ENCODE results near the gene DLST. TPM values are rescaled to one million over a fixed set of nuclear protein-coding genes. Genes with fewer than 3 reads are reported as not detected.

Gene DLST
- total RNA-seq, 1 experiment from 2014 or later = 309 TPM

- H3K27me3 ChIP-seq (ENCODE audit: insufficient read depth, low read depth) = no peaks in the 10 kb centered on the region
- no peak overlapping the region for H3K4me3 ChIP-seq
- H3K4me2 ChIP-seq = peak overlapping the region; percentile 34
- no peak overlapping the region for H2AFZ ChIP-seq
- peaks cover 4% of the 10 kb centered on the region; the same call in 1 of the 2 replicates for H3F3A ChIP-seq (ENCODE audit: insufficient read depth, low read depth)
- H3K79me2 ChIP-seq (ENCODE audit: low read depth) = no peaks in the 10 kb centered on the region
- POLR2A ChIA-PET (ENCODE audit: unreplicated experiment) = interaction anchor here (0.6 kb wide), 1 partner anchor 108 kb away, joined by 7 read pairs; no protein-coding TSS in a partner anchor
- no peaks in the 10 kb centered on the region for H3K9me2 ChIP-seq (ENCODE audit: insufficient read depth)
- intact Hi-C loops (cut with micrococcal nuclease; ENCODE audit: unreplicated experiment) = no loop called here
- BruUV-seq (replicated peaks) = no TSS peak
- TF ChIP-seq EZH2 (IDR thresholded peaks at IDR 0.05; ENCODE audit: low read depth) (no peak), CTCF (conservative IDR thresholded peaks at IDR 0.05) (no peak)
- CTCF ChIA-PET = interaction anchor here (0.6 to 1.7 kb wide), 6 partner anchors 14 to 1263 kb away, joined by 3 to 12 read pairs (median 5); no protein-coding TSS in a partner anchor
- DNase-seq = no peak
- H3K36me3 ChIP-seq (ENCODE audit: low read depth) = no peaks in the 10 kb centered on the region
- no peak overlapping the region for H3K27ac ChIP-seq
- peaks cover 8% of the 10 kb centered on the region for H3K4me1 ChIP-seq (replicated peaks; ENCODE audit: insufficient read depth)
- H4K20me1 ChIP-seq (ENCODE audit: insufficient read depth) = no peaks in the 10 kb centered on the region
- H3K9me3 ChIP-seq (ENCODE audit: insufficient read depth, low read depth) = no peaks in the 10 kb centered on the region
Observed at GRCh38 chr14:74911221-74911620, 29.5 kb downstream of the DLST start.

GRCh38 chr14:74911704-74912103 is 30.0 kb downstream of the DLST start:
- no peak overlapping the region for H3K27ac ChIP-seq
- H3K9me2 ChIP-seq (ENCODE audit: insufficient read depth) = no peaks in the 10 kb centered on the region
- ChIA-PET CTCF (interaction anchor here (0.5 to 1.7 kb wide), 7 partner anchors 15 to 1262 kb away, joined by 3 to 12 read pairs (median 6); no protein-coding TSS in a partner anchor), POLR2A (ENCODE audit: unreplicated experiment) (interaction anchor here (0.6 kb wide), 1 partner anchor 107 kb away, joined by 7 read pairs; no protein-coding TSS in a partner anchor)
- H3K4me2 ChIP-seq = peak overlapping the region; percentile 34
- intact Hi-C loops (cut with micrococcal nuclease; ENCODE audit: unreplicated experiment) = no loop called here
- no peaks in the 10 kb centered on the region for H3K36me3 ChIP-seq (ENCODE audit: low read depth)
- peak; percentile 57 to 64 for DNase-seq
- no peaks in the 10 kb centered on the region for H3K27me3 ChIP-seq (ENCODE audit: insufficient read depth, low read depth)
- H3K4me3 ChIP-seq = no peak overlapping the region
- no peaks in the 10 kb centered on the region for H4K20me1 ChIP-seq (ENCODE audit: insufficient read depth)
- peaks cover 8% of the 10 kb centered on the region for H3K4me1 ChIP-seq (replicated peaks; ENCODE audit: insufficient read depth)
- H3F3A ChIP-seq (ENCODE audit: insufficient read depth, low read depth) = peaks cover 4% of the 10 kb centered on the region; the same call in 1 of the 2 replicates
- no peaks in the 10 kb centered on the region for H3K79me2 ChIP-seq (ENCODE audit: low read depth)
- no peak overlapping the region for H2AFZ ChIP-seq
- TF ChIP-seq EZH2 (IDR thresholded peaks at IDR 0.05; ENCODE audit: low read depth) = no peak
- TF ChIP-seq CTCF (conservative IDR thresholded peaks at IDR 0.05) = no peak
- no peaks in the 10 kb centered on the region for H3K9me3 ChIP-seq (ENCODE audit: insufficient read depth, low read depth)
- BruUV-seq (replicated peaks) = no TSS peak

- intact Hi-C loops (cut with micrococcal nuclease; ENCODE audit: unreplicated experiment) = no loop called here
- ChIA-PET POLR2A (ENCODE audit: unreplicated experiment) (no interaction called here), CTCF (interaction anchor here (0.5 to 1.7 kb wide), 4 partner anchors 34 to 176 kb away, joined by 6 to 12 read pairs (median 6); no protein-coding TSS in a partner anchor)
- peaks cover 4% of the 10 kb centered on the region; the same call in 1 of the 2 replicates for H3F3A ChIP-seq (ENCODE audit: insufficient read depth, low read depth)
- H3K79me2 ChIP-seq (ENCODE audit: low read depth) = no peaks in the 10 kb centered on the region
- no TSS peak for BruUV-seq (replicated peaks)
- DNase-seq = no peak
- no peak overlapping the region for H3K4me3 ChIP-seq
- TF ChIP-seq EZH2 (IDR thresholded peaks at IDR 0.05; ENCODE audit: low read depth) = no peak
- TF ChIP-seq CTCF (conservative IDR thresholded peaks at IDR 0.05) = no peak
- H3K9me3 ChIP-seq (ENCODE audit: insufficient read depth, low read depth) = no peaks in the 10 kb centered on the region
- H2AFZ ChIP-seq = no peak overlapping the region
- no peaks in the 10 kb centered on the region for H3K9me2 ChIP-seq (ENCODE audit: insufficient read depth)
- no peaks in the 10 kb centered on the region for H4K20me1 ChIP-seq (ENCODE audit: insufficient read depth)
- H3K4me2 ChIP-seq = peak overlapping the region; percentile 34
- peaks cover 8% of the 10 kb centered on the region for H3K4me1 ChIP-seq (replicated peaks; ENCODE audit: insufficient read depth)
- H3K27me3 ChIP-seq (ENCODE audit: insufficient read depth, low read depth) = no peaks in the 10 kb centered on the region
- no peak overlapping the region for H3K27ac ChIP-seq
- H3K36me3 ChIP-seq (ENCODE audit: low read depth) = no peaks in the 10 kb centered on the region
Observed at GRCh38 chr14:74912111-74912510, 30.4 kb downstream of the DLST start.
